Measurements from ENCODE around the gene SH2D7.
A peak's percentile ranks its signal among the peaks of the same experiment; 100 is the strongest.

SH2D7 gene

DNA sequence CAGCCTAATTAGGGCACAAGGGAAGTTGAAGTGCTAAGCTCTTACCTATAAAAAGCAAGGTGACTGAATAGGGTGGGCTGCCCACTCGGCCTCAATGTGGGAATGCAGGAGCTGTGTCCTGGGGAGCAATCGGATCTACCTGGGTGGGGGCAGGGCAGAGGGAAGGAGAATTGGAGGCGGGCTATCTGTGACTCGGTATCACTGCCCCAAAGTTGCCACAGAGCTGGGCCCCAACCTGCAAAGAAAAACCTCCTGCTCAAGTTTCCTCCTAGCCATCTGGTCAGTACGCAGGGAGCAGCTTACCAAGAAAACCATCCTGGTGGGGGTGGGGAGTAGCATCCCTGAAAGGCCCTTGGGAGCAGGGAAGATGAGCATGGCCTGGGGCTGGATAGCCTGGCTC, 28.2 kb downstream of the SH2D7 start:
- no peak for DNase-seq (ENCODE audit: low read depth)
- TF ChIP-seq, protein P1, sequence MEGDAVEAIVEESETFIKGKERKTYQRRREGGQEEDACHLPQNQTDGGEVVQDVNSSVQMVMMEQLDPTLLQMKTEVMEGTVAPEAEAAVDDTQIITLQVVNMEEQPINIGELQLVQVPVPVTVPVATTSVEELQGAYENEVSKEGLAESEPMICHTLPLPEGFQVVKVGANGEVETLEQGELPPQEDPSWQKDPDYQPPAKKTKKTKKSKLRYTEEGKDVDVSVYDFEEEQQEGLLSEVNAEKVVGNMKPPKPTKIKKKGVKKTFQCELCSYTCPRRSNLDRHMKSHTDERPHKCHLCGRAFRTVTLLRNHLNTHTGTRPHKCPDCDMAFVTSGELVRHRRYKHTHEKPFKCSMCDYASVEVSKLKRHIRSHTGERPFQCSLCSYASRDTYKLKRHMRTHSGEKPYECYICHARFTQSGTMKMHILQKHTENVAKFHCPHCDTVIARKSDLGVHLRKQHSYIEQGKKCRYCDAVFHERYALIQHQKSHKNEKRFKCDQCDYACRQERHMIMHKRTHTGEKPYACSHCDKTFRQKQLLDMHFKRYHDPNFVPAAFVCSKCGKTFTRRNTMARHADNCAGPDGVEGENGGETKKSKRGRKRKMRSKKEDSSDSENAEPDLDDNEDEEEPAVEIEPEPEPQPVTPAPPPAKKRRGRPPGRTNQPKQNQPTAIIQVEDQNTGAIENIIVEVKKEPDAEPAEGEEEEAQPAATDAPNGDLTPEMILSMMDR (conservative IDR thresholded peaks at IDR 0.05; ENCODE audit: low read depth, low read length), result no peak
- no peak overlapping the region for H3K4me3 ChIP-seq (ENCODE audit: low read depth, low read length)

DNA sequence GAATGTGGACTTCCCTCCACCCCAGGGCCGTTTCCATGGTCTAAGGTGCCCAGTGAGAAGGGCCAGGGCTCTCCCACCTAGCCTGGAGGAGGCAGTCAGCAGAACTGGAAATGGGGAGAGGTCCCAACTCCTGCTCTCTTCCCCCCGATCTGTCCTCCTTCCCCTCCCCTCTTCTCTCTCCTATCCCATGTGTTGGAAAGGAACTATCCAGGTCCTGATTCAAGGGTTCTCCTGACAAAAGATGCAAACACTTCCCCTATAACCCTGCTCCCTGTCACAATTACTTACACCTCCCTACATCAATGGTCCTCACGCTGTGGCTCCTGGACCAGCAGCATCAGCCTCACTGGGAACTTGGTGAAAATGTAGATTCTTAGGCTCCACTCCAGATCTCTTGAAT, 32.9 kb downstream of the SH2D7 start:
- TF ChIP-seq, protein P1 (conservative IDR thresholded peaks at IDR 0.05; ENCODE audit: low read depth, low read length), result no peak
- no peak overlapping the region for H3K4me3 ChIP-seq (ENCODE audit: low read depth, low read length)
- DNase-seq (ENCODE audit: low read depth), result no peak

GRCh38 chr15:78127882-78128281, 35.5 kb downstream of the SH2D7 start:
- H3K4me3 ChIP-seq (ENCODE audit: low read depth, low read length), result no peak overlapping the region
- no peak for DNase-seq (ENCODE audit: low read depth)

GRCh38 chr15:78129077-78129750, 36.9 kb downstream of the SH2D7 start:
- no peak for DNase-seq (ENCODE audit: low read depth)
- no peak overlapping the region for H3K4me3 ChIP-seq (ENCODE audit: low read depth, low read length)
- TF ChIP-seq, protein P1 (conservative IDR thresholded peaks at IDR 0.05; ENCODE audit: low read depth, low read length), result no peak

More at GRCh38 chr15:78127882-78128281, 35.5 kb downstream of the SH2D7 start:
- TF ChIP-seq, protein P1 (conservative IDR thresholded peaks at IDR 0.05; ENCODE audit: low read depth, low read length), result no peak

DNA sequence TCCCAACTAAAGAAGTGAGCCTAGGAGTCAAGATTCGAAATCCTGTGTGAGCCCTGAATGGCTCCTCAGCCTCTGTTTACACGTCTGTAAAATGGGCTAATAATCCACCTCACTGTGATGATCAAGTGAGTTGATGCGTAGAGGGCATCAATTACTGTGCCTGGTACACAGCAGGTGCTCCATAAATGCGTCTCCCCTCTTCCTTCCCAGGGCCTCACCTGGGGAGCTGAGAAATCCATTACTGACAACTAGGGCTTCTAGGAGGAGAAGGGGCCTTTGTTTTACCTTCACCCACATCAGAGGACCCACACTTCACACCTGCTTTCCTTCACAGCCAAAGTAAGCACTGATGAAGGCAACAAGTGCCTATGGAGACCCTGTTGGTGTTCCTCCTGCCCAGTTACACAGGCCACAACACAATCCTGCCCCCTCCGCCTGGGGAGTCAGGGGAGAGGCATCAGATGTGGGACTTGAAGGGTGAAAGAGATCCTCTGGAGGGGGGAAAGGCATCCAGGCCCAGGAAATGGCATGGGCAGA, 37.5 kb downstream of the SH2D7 start:
- H3K4me3 ChIP-seq (ENCODE audit: low read depth, low read length), result no peak overlapping the region
- DNase-seq (ENCODE audit: low read depth), result no peak
- TF ChIP-seq, protein P1 (conservative IDR thresholded peaks at IDR 0.05; ENCODE audit: low read depth, low read length), result no peak

GRCh38 chr15:78130466-78131294, 38.3 kb downstream of the SH2D7 start:
- peak overlapping the region; percentile 70 for H3K4me3 ChIP-seq (ENCODE audit: low read depth, low read length)
- no peak for DNase-seq (ENCODE audit: low read depth)
- TF ChIP-seq, protein P1 (conservative IDR thresholded peaks at IDR 0.05; ENCODE audit: low read depth, low read length), result no peak

All from choroid plexus epithelial cell (primary cell).